Stimulated activated CD8-positive, alpha-beta memory T cell treated with anti-CD3 and anti-CD28 coated beads, Interleukin-7, amount 100 ng/mL, for 48 hours (primary cell): ENCODE results near the gene GARIN5A.

ENCODE experiments used
- DNase-seq, 2 donors: peaks; one replicate each; pipeline ENCODE4 v3.0.0-alpha.2; 2020; ENCODE audit warnings: low read depth in 1 of 2; ENCODE audit errors: extremely low read depth in 1 of 2

GARIN5A gene

GRCh38 chr19:50509366-50509765 is 32.7 kb upstream of the GARIN5A start:
- DNase-seq, result no peak

- DNase-seq, result no peak
These were observed 32.2 kb upstream of the GARIN5A start for GRCh38 chr19:50508843-50509190.

DNA sequence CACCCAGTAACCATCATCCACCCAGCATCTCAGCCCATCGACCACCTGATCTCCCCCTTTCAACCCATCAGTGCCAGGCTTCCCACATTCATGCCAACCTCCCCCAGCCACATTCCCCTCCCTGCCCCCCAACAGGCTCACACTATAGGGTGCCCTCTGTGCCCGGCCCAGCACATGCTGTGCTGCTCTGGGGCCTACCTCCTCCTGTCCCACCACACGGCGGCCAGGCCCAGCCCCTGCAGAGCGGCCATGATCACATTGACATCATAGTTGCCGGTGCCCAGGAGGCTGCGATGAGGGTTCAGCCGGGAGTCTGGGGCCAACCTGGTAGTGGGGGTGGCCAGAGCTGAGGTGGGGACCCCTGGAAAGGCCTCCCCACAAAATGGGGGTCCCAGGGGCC is 30.7 kb upstream of the GARIN5A start:
- no peak for DNase-seq

- no peak for DNase-seq
These were observed 30.1 kb upstream of the GARIN5A start for GRCh38 chr19:50506700-50507099.

DNA sequence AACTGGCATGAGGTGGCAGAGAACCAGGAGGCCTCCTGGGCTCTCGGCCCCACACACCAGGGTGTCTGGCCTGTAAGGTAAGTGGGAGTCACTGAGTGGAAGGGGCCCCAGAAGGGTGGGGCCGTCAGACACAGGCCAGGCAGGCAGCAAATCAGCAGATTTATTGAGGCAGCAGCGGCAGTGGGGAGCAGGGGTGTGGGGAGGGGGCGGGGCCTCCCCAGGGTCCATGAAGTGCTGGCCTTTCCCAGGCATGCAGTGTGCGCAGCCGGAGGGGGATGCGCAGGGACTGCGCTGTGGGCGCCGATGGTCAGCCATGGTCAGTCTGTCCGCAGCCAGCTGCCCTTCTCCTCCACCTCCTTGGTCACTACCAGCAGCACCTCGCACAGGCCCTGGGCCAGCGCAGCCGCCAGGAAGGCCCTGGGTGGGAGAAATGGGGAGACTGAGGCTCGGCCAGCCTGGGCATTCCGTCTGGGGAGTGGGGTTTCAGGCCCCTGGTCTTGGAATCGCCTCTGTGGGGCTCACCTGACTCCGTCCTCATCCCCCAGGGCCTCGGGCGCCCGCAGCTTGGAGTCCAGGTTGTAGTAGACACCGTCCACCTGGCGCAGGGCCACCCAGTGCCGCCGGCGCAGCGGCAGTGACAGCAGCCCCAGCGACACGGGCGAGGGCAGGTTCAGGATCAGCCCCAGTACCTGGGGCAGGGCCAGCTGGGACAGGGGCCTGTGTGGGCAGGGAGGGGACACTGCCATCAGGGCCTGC is 29.4 kb upstream of the GARIN5A start:
- no peak for DNase-seq

DNA sequence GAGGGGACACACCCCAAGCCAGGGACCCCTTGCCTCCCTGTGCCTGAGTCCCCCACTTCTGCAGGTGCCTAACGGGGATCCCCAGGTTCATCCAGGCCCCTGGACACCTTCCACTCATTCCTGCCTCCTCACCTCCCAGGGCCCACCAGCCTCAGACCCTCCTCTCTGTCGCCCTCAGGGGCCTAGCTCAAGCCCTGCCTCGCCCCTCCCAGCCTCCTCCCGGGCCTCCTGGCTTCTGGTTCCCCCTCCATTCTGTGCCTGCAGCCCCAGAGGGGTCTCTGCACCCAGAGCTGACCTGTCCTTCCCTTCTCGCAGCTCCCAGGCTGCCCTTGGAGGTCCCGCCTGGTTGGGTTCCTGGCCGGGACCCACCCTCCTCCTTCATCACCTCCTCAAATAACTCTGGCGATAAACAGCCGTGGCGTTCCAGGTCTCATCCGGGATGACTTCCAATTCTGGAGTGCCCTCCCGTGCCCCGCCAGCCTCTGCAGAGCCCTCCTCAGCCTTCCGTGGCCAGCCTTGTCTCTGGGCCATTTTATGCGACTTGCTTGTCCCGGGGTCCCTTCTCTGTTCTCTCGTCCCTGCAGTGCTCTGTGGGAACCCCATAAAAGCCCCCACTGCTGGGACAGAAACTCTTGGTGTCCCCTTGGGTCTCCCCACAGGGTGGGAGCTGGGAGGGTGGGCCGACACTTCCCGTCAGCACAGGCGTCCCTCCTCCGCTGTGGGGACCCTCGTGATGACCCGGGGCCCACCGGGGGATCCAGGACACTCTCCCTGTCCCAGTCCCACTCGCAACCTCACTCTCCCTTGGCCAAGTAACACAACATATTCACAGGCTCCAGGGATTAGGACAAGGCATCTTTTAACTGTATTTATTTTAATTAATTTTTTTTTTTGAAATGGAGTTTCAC is 25.2 kb upstream of the GARIN5A start:
- DNase-seq, result no peak

GRCh38 chr19:50501186-50501567 is 24.5 kb upstream of the GARIN5A start:
- no peak for DNase-seq

DNA sequence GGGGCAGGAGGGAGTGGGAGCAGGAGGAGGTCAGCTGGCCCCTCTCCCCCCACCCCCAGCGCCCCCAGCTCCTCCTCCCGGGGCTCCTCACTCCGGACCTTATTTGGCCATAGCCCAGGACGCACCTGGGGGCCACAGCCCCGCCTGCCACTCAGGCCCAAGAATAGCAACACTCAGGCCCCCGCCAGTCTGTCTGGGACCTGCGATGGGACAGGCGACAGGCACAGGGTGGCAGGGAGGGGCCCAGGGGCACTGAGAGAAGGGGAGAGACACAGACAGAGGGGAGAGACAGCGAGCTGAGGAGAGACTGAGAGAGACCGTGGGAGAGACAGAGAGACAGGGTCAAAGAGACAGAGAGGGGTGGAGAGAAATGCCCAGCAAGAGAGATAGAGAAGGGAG is 24.1 kb upstream of the GARIN5A start:
- no peak for DNase-seq

GRCh38 chr19:50500060-50500752 is 23.6 kb upstream of the GARIN5A start:
- DNase-seq, result no peak

DNA sequence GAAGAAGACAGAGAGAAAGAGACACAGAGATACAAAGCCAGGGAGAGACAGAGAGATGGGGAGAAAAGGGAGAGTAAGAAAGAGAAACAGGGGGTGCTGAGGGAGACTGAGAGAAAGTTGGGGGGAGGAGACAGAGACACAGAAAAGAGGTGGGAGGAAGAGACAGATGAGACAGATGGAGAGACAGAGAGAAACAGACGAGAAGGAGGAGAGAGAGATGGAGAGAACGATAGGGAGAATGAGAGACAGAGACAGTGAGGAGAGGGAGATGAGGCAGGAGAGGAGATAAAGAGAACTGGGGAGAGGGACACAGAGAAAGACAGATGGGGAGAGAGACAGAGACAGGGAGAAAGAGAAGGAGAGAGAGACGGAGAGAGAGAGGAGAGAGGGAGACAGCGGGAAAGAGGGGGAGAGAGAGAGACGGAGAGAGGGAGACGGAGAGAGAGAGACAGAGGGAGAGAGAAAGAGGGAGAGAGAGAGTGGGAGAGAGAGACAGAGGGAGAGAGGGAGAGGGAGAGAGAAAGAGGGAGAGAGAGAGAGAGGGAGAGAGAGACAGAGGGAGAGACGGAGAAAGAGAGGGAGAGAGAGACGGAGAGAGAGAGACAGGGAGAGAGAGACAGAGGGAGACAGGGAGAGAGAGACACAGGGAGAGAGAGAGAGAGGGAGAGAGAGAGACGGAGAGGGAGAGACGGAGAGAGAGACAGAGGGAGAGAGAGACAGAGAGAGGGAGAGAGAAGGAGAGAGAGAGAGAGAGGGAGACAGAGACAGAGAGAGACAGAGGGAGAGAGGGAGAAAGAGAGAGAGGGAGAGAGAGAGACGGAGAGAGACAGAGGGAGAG is 21.8 kb upstream of the GARIN5A start:
- DNase-seq, result no peak

DNA sequence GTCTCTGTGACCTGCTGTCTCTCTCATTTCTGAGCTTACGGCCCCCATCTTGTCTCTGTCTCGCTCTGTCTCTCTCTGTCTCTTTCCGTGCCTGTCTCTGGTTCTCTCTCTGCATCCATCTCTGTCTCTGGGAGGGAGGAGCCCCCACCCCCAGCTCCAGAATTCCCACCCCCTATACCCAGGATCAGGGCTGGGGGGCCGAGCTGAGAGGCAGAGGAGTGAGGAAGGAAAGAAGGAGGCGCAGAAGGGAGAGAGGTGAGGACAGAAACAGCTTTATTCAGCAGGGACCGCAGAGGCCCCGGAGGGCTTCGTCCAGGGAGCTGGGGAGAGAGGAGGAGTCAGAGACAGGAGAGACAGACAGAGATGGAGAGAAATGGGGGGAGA is 20.4 kb upstream of the GARIN5A start:
- no peak for DNase-seq

GRCh38 chr19:50496189-50497021 is 19.8 kb upstream of the GARIN5A start:
- no peak for DNase-seq

- DNase-seq, result no peak
These were observed 18.4 kb upstream of the GARIN5A start for GRCh38 chr19:50495020-50495531.

GRCh38 chr19:50494186-50495019 is 17.8 kb upstream of the GARIN5A start:
- no peak for DNase-seq

GRCh38 chr19:50493171-50493570 is 16.5 kb upstream of the GARIN5A start:
- DNase-seq, result no peak

DNA sequence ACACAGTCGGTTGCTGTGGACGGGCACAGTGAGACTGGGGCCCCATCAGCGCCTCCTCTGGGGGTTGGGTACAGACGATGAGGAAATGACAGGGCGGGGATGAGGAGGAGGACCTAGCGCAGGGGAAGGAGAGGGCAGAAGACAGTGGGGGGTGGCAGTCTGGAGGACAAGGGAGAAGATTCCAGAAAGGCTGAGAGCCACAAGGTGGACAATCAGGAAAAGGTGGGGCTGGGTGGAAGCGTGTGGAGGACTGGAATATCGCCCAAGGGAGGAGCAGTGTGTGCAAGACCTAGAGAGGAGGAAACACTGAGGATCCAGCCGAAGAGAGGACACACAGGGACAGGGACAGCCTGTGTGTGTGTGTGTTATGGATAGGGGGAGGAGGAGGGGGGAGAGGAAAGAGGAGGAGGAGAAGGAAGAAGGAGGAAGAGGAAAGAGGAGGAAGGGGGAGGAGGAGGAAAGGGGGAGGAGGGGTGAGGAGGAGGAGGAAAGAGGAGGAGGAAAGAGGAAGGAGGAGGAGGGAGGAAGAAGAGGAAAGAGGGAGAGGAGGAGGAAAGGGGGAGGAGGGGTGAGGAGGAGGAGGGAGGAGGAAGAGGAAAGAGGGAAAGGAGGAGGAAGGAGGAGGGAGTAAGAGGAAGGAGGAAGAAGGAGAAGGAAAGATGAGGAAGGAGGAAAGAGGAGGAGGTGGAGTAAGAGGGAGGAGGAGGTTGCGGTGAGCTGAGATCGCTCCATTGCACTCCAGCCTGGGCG is 15.8 kb upstream of the GARIN5A start:
- no peak for DNase-seq

- DNase-seq, result no peak
These were observed 14.4 kb upstream of the GARIN5A start for GRCh38 chr19:50490991-50491472.

DNA sequence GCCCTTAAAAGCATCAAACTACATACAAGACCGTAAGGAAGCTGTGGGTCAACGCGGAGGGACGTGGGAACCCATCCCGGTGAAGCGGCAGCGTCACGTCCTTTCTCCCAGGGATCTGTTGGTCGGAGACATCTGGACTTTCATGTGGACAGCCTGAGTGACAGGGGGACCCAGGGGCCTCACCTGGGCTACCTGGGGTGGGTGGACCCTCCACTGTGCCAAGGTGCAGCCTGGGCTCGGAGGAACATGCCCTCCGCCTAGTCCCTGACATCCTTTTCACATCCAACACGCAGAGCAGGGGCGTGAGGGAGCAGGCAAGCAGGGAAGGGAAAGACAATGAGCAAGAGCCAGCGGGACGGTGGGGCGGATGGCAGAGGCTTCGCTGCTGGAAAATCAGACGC is 13.8 kb upstream of the GARIN5A start:
- DNase-seq, result no peak
